LHCN-M2 (cell line): ENCODE results near the gene SYNE2. TPM values are rescaled to one million over a fixed set of nuclear protein-coding genes. Genes with fewer than 3 reads are reported as not detected.
A peak's percentile ranks its signal among the peaks of the same experiment; 100 is the strongest.

Source experiments
- DNase-seq: peaks from one replicate; pipeline ENCODE4 v3.0.0-alpha.2; 2012; ENCODE audit warnings: low read depth
- total RNA-seq: library from RNA; depleted of rRNA; stranded (reverse); fragments of >200 nt; gene quantifications from 2 replicates; pipeline ENCODE4 v1.2.3, GENCODE V29; 2014

SYNE2 gene
- total RNA-seq, 1 experiment from 2014 or later = 14.8 TPM

DNA sequence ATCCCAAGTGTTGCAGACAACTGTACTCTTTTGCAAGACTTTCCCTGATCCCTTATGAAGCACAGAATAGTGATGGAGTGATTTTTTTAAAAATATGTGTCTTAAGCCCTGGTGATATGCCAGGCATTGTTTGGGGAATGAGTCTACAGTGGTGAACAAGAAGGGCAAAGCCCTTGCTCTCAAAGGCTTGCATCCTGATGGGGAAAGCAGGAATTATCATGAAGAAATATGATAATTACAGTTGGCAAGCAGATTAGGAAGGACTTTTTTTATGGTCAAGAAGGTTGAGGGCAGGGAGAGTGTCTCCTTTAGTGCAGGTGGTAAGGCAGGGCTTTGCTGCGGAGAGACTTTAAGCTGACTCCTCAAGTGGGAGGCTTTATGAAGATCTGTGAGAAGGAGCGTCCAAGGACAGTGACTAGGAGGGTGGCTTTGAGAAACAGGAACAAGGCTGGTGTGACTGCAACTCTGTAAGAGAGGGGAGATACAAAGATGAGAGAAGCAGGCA is 100.2 kb downstream of the SYNE2 start:
- peak; percentile 24 for DNase-seq

- DNase-seq = peak; percentile 37
Measured at GRCh38 chr14:63956326-63956725, 103.5 kb downstream of the SYNE2 start.

DNA sequence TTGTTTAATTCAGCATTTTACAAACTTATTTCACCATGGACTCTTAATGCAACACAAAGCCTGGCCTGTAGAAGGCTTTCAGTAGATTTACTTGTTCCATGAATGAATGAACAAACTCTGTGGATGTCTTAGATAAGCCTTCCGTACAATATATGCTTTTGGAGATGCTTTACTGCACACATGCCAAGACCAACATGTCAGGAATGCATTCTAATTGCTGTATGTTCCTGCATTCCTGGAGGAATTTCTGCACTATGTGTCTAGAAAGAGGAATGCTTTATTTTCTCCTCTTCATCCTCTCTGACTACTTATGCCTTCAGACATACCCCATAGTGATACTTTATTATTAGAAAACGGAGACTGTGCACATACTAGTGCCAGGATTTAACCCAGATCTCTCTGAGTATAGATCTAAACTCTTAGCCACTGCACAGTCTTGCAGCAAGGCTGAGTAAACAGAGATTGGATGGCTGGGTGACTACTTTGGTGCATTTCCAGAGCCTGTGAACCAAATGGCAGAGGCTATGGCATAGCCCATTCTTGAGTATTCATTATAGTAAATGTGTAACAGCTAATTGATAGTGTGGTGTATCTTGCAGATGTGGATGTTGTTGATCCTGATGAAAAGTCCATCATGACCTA is 108.2 kb downstream of the SYNE2 start:
- DNase-seq = no peak

GRCh38 chr14:63962906-63963305 is 110.1 kb downstream of the SYNE2 start:
- peak; percentile 61 for DNase-seq

DNA sequence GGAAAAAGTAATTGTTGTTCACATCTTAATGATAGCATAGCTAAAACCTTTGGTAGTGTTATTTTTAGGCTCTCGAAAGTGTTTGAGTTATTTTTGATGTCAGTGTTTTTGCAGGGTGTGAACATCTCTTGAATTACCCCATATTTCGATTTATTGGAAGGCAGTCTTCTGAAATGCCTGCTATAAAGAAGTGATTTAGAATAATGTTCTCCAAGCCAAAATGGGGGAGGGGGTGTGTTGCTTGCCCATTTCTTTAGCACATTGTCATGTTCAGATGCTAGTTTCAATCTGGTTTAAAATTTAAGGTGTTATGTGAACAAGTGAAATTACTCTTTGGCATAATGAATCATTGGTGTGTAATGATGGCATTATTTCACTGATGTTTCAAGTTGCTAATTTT is 110.6 kb downstream of the SYNE2 start:
- DNase-seq = no peak

- DNase-seq = no peak
Measured at GRCh38 chr14:63964113-63964512, 111.3 kb downstream of the SYNE2 start.

- no peak for DNase-seq
Measured at GRCh38 chr14:63966407-63966806, 113.6 kb downstream of the SYNE2 start.

DNA sequence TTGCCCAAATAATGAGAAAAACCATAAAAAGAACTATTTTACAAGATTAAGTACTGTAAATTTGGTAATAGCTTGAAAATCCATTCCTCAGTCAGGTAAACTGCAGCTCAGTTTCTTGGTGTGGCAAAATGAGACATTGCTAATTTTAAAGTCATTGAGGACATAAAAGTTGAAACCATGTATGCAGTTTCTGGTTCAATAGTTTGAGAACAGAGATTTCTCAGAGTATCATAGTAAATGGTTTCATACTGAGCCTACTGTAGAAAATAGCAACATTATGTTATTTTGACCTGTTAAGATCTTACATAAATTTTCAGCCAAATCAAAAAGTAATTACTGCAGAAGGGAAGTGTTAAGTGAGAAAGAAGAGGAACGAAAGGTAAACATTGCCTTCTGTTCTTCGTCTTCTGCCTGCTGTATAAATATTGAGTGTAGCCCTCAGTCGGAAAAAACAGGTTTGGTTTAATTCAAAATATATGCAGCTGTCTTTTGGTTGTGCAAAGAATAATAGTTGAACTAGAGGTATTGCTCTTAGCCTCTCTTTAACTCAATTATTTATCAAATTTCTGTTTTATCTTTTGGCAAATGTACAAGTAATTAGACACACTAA is 119.6 kb downstream of the SYNE2 start:
- DNase-seq = no peak

DNA sequence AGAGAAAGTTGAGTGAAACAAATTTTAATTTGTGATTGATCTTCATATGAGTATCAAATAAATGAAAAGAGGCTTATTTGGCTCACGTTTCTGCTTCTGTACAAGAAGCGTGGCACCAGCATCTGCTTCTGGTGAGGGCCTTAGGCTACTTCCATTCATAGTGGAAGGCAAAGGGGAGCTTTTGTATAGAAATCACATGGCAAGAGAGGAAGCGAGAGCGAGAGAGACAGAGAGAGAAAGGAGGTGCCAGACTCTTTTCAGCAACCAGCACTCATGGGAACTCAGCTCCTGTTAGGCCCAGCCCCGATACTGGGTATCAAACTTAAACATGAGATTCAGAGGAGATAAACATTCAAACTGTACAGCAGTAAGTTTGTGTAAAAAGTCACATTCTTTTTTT is 121.4 kb downstream of the SYNE2 start:
- no peak for DNase-seq

DNA sequence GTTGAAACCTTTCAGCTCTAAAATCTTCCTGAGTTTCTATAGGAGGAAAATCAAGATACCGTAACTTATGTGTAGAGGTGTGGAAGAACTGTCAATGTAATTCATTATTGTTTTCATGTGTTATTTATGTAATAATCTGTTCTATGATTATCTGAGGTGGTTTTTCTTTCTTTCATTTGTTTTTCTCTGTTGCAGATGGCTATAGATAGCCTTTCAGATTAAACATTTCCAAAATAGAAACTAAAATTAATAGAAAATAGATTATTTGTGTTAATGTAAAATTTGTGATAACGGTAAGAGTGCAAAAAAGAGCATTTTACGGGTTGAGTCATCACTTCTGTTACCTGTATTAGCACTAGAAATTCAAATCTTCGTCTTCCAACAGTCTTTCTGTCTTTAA is 128.8 kb downstream of the SYNE2 start:
- no peak for DNase-seq

DNA sequence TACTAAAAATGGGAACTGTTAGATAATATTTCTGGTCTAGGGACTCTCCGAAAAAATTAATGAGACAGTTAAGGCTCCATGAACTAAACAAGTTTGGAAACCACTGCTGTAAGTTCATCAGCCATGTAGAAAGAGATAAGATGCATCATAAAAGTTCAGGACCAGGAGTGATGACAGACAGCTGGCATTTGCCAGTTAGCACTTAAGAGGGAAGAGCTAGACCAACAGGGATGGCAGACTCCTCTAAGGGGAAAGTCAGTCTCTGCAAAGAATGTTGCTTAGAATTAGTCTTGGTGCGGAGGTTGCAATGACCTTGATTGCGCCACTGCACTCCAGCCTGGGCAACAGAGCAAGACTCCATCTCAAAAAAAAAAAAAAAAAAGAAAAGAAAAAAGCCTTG is 129.4 kb downstream of the SYNE2 start:
- no peak for DNase-seq

- no peak for DNase-seq
Measured at GRCh38 chr14:63982629-63983028, 129.8 kb downstream of the SYNE2 start.

- peak; percentile 88 for DNase-seq
Measured at GRCh38 chr14:63986789-63987533, 134.2 kb downstream of the SYNE2 start.

DNA sequence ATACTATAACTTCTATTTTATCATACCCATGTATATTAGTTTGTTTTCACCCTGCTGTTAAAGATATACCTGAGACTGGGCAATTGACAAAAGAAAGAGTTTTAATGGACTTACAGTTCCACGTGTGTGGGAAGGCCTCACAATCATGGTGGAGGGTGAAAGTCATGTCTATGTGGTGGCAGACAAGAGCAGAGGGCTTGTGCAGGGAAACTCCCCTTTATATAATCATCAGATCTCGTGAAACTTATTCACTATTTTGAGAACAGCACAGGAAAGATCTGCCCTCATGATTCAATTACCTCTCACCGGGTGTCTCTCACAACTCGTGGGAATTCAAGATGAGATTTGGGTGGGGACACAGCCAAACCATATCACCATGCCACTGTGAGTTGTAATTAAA is 135.8 kb downstream of the SYNE2 start:
- no peak for DNase-seq

DNA sequence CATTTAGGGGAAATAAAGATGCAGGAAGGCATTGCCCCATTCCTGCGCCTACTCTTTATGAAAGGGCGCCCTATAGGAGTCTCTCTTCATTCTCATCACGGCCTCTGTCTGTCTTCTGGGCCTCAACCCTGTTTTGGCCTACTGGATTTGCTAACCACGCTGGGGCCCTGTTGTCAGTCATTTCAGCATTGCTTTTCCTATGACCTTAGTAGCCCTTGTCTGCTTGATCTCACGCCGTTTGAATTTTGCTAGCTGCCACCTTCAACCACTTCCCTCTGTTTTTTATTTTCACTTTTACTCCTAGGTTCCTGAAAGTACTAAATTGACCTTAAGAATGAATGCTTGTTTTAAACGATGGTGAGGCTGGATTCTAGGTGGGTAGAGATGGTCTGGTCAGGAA is 139.0 kb downstream of the SYNE2 start:
- no peak for DNase-seq

DNA sequence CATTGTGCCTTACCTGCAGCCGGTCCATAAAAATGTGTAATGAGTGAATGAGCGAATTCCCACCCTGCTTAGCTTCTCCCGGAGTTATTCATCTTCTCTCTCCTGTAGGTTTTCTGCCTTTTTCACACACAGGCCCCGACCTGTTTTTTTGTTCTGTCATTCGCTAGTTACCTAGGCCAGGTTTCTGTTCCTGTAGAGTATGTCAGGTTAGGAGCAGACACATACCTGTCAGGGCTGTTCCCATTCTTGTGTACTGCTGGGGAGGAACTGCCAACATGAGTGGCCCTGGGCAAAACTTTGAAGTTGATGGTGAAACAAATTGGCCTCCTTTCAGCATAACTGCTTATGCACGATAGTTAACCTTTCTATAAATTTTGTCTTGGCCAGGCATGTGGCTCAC is 140.1 kb downstream of the SYNE2 start:
- DNase-seq = no peak

- DNase-seq = peak; percentile 4
Measured at GRCh38 chr14:63993992-63994391, 141.2 kb downstream of the SYNE2 start.

DNA sequence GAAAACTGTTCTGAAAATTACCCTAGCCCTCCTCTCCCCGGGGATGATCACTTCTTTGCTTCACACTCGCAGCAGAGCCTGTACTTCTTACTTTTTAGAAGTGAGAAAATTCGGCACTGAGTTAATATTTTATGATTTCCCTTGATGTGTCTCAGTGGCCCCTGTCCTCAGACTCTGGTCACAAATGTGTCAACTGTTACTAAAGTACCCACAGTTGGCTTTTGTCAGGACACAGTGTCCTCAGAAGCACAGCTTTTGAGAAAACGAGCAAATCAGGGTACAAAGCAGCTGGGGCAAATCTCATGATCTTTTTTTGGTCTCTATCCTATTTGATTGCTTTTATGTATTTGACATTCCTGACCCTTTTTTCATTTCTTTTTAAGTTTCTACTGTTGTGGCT is 142.5 kb downstream of the SYNE2 start:
- DNase-seq = no peak

DNA sequence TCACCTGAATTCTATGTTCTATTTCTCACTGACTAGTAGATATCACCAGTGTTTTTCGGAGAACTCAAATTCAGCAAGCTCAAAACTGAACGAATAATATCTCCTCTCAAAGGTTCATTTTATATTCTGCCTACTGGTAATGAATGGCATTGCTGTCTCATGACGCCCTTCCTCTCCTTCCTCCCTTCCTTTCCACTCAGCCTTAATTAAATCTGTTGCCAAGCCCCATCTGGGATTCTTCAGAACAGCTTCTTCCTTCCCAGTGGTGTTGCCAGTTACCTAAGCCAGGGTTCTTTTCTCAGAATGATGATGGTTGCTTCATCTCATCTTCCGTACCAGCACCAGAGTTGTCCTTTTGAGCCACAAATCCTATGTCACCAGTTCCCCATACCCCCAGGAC is 143.2 kb downstream of the SYNE2 start:
- DNase-seq = no peak

GRCh38 chr14:63996625-63997220 is 143.9 kb downstream of the SYNE2 start:
- no peak for DNase-seq

DNA sequence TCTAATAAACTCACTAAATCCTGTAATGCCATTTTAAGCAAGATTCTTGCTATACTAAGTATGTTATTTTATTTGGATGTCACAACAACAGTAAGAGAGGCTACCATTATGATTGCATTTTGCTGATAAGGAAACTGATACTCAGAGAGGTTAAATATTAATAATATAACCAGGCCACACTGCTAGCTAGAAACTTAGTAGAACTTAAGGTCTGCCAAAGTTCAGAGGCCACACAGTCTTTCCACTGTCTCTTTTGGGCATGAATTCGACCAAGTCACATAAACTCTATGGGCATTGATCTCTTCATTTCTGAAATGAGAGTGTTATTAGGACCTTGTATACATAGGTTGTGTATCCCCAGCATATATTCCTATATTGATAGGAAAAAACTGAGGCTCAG is 147.9 kb downstream of the SYNE2 start:
- DNase-seq = no peak

- no peak for DNase-seq
Measured at GRCh38 chr14:64005822-64006221, 153.0 kb downstream of the SYNE2 start.
